Skin of body (tissue), 3 donors: Measurements from ENCODE around the gene NR3C1. TPM values are rescaled to one million over a fixed set of nuclear protein-coding genes. Genes with fewer than 3 reads are reported as not detected.

Source experiments
- DNase-seq: peaks from one replicate; lab custom pipeline; 2025; lab: John Stamatoyannopoulos, UW
- small RNA-seq: library from RNA; depleted of rRNA; stranded (forward); fragments of <200 nt; gene quantifications from one replicate; pipeline ENCODE3, GENCODE V24; 2014; ENCODE audit warnings: low replicate concordance
- total RNA-seq: library from RNA; depleted of rRNA; stranded (reverse); fragments of >200 nt; gene quantifications from one replicate; pipeline ENCODE4 v1.2.3, GENCODE V29; 2014

Gene NR3C1
- total RNA-seq, 1 donor from 2014 or later = 85.2 TPM

GRCh38 chr5:143239882-143240518, 163.5 kb downstream of the NR3C1 start:
- DNase-seq = no peak

DNA sequence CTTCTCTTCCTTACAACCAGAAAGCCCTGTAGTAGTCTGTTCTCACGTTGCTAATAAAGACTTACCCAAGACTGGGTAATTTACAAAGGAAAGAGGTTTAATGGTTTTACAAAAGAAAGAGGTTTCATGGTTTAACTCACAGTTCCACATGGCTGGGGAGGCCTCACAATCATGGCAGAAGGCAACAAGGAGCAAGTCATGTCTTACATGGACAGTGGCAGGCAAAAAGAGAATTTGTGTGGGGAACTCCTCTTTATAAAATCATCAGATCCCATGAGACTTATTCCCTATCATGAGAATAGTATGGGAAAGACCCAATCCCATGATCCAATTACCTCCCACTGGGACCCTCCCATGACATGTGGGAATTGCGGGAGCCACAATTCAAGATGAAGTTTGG, 164.9 kb downstream of the NR3C1 start:
- DNase-seq = no peak

DNA sequence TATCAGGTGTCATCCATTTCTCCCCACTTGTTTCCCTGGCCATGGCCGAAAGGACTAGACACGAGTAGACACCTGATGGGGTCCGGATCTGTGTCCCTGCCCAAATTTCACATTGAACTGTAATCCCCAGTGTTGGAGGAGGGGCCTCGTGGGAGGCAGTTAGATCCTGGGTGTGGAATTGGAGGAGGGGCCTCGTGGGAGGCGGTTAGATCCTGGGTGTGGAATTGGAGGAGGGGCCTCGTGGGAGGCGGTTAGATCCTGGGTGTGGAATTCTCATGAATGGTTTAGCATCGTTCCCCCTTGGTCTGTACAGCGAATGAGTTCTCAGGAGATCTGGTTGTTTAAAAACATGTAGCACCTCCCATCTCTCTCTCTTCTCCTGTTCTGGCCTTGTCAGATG, 165.8 kb downstream of the NR3C1 start:
- DNase-seq = no peak

- DNase-seq = no peak
Observed at GRCh38 chr5:143236682-143237081, 166.8 kb downstream of the NR3C1 start.

DNA sequence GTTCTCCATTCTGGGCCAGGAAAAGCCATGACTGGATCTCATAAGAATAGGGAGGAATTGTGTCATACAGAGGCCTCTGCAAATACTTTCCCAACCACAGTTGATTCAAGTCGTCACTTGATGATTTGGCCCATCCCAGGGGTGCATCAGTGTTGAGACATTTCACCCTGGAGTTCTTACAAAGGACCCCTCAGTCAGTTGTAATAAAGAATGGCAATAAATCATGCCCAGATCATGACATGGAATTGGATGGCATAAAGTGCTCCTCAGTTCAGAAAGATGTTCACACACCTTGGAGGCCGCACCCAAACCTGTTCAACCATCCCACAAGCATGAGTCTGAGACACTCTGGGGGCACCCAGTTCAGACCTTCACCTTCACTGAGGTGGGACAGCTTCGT, 168.1 kb downstream of the NR3C1 start:
- peak; percentile 32 for DNase-seq

DNA sequence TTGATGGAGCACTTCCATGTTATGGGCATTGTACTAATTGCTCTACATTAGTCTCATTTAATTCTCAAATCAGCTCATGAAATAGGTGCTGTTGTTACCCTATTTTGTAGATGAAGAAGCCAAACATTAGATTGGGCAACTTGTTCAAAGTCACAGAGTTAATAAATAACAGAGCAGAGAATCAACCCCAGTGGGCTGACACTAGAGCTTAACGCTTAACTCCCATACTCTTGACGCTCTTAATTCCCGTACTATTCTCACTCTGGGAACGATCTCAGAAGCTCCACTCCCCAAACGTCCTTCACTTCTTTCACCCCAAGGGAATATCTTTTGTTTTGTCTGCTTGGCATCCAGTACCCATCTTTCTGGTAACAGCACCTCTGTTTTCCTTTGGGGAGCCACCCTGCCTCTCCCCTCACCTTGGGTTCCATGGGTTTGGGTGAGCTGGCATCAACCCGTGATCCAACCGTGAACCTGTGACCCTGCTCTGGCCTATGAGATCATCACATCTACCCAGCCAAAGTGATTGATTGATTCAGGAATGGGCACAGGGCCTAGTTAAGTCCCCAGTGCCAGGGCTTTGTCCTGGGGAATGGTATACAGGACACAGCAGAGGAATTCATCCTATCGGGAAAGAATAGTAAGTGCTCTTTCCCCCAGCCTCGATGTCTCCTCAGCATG, 169.2 kb downstream of the NR3C1 start:
- DNase-seq = no peak

- DNase-seq = peak; percentile 28
Observed at GRCh38 chr5:143233031-143233430, 170.5 kb downstream of the NR3C1 start.

- no peak for DNase-seq
Observed at GRCh38 chr5:143231973-143232812, 171.3 kb downstream of the NR3C1 start.

GRCh38 chr5:143231416-143231815, 172.1 kb downstream of the NR3C1 start:
- no peak for DNase-seq

GRCh38 chr5:143230676-143230996, 172.8 kb downstream of the NR3C1 start:
- no peak for DNase-seq

GRCh38 chr5:143229896-143230675, 173.4 kb downstream of the NR3C1 start:
- peak; percentile 68 for DNase-seq

DNA sequence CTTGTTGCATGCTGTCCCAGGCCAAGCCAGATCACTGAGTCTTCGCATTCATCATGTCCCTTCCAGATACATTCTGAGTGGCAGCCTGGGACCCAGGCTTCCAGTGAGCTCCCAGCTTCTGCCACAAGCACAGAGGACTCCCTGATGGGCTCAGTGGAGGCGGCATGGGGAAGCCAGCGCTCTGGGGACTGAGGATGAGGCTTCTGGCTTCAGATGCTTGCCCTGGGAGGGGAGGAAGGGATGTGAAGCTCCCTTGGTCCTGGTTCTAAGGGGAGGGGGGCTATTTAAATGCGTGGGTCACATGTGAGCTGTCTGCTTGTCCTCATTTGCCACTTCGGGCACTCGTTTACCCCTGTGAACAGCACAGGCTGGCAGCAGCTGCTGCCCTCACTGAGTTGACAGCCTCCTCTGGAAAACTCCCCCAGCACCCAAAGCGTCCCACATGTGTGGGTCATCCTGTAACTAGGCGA, 174.0 kb downstream of the NR3C1 start:
- no peak for DNase-seq

GRCh38 chr5:143228597-143229293, 174.7 kb downstream of the NR3C1 start:
- DNase-seq = no peak

Small RNA genes lying within 50 kb of the gene (small RNA-seq; reads per million reads assigned to genes)
- not detected for gene AC091925.2
